Keratinocyte (primary cell): ENCODE results near the gene PRR15.

Source experiments
- CTCF ChIP-seq, 3 experiments: IDR thresholded peaks in 1 of 3; conservative IDR thresholded peaks in 1 of 3; optimal IDR thresholded peaks in 1 of 3; 2 replicates in 2 of 3; 3 replicates in 1 of 3; pipeline versions ENCODE3 to v1.5.1; 2011; ENCODE audit warnings: low read length in 3 of 3, mild to moderate bottlenecking in 3 of 3, moderate library complexity in 2 of 3, control low read depth in 1 of 3, inconsistent platforms in 1 of 3; ENCODE audit not compliant: insufficient read depth in 2 of 3; ENCODE audit errors: extremely low read depth in 1 of 3
- EZH2 ChIP-seq: IDR thresholded peaks from one replicate; pipeline ENCODE4 v1.6.1; 2012; ENCODE audit warnings: inconsistent platforms, mild to moderate bottlenecking, low read length, moderate library complexity

DNA sequence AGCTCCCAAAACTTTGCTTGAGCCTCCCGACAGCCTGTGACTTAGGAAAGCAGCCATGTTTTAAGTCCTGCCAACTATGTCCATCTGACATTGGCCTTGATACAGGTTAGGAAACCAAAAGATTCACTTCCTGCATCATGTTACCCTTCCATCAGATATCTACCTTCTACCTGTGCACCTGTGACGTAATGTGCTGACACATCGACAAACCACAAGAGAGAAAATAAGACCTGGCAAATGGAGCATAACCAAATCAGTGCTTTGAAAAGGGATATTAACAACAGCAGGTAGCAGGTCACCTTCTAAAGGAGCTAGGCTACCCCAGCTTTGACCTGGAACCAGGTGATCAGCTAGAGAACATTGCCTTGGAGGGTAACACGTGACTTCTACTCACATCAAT lies 14.8 kb upstream of the PRR15 start:
- TF ChIP-seq CTCF (optimal IDR thresholded peaks at IDR 0.05 in 1 of 3, IDR thresholded peaks at IDR 0.05 in 1 of 3, conservative IDR thresholded peaks at IDR 0.05 in 1 of 3; ENCODE audit: extremely low read depth in 1 of 3, insufficient read depth in 2 of 3, low read length in 3 of 3), result no peak
- TF ChIP-seq EZH2, result no peak
